ENCODE results near the gene SULT1C2.
A peak's percentile ranks its signal among the peaks of the same experiment; 100 is the strongest.

Gene SULT1C2

DNA sequence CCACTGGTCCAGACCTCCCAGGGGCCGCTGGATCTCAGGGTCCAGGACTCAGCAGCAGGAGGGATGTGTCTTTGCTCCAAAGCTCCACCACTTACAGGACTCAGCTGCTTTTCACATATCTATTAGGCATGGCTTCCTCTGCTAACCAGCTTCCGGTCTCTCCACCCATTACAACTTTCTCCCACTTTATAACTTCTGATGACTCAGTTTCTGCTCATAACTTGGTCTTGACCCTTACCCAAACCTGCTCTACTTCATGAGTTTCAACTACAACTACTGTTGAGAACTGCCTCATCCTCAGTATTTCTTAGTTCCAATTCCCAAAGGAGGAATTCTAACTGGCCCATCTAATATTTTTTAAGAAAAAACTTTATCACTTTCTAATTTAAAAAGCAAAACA, 17.2 kb downstream of the SULT1C2 start:
- Histone ChIP-seq H3F3A (ENCODE audit: low read depth) (no peaks in the 10 kb centered on the region), H3K9me2 (replicated peaks; ENCODE audit: low read depth, low read length) (no peaks in the 10 kb centered on the region)

DNA sequence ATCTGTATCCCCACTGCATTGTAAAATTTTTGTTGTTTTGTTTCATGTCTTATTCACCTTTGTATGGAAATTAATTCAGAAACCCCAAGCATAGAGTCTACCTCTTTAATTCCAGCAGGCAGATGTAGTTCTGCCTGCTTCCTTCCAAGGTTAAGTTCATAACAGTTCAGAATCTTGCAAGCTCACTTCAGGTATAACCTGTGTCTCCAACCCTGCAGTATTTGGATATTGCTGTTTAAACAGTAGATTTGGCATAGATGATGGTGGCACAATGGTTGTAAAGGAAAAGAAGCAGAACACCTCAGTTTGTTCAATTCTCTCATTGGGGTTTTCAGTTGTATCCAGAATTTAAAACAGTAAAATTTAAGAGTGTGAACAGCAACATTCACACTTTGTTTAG, 21.2 kb downstream of the SULT1C2 start:
- no peaks in the 10 kb centered on the region for H3K9me2 ChIP-seq (replicated peaks; ENCODE audit: low read depth, low read length)
- H4K20me1 ChIP-seq (ENCODE audit: insufficient read depth, low read length, poor library complexity, severe bottlenecking): no peaks in the 10 kb centered on the region
- peaks cover 11% of the 10 kb centered on the region for H3K4me1 ChIP-seq (ENCODE audit: insufficient read depth, low read length, poor library complexity, severe bottlenecking)
- H3K4me3 ChIP-seq (ENCODE audit: low read length, poor library complexity, severe bottlenecking): no peak overlapping the region
- H3K9me3 ChIP-seq (ENCODE audit: insufficient read depth, low read depth, low read length): no peaks in the 10 kb centered on the region
- H3K27me3 ChIP-seq (ENCODE audit: insufficient read depth, low read length, poor library complexity, severe bottlenecking): no peaks in the 10 kb centered on the region
- H3K4me2 ChIP-seq (ENCODE audit: low read depth, low read length, poor library complexity, severe bottlenecking): no peak overlapping the region
- no peaks in the 10 kb centered on the region for H3K36me3 ChIP-seq (ENCODE audit: insufficient read depth, low read length)
- no peak overlapping the region for H2AFZ ChIP-seq (ENCODE audit: low read length)
- H3F3A ChIP-seq (ENCODE audit: low read depth): no peaks in the 10 kb centered on the region
- H3K79me2 ChIP-seq (ENCODE audit: insufficient read depth, low read length): no peaks in the 10 kb centered on the region
- H3K9ac ChIP-seq (ENCODE audit: low read depth, low read length, poor library complexity, severe bottlenecking): no peak overlapping the region
- no peak for TF ChIP-seq EZH2phosphoT487 (IDR thresholded peaks at IDR 0.05; ENCODE audit: borderline replicate concordance)
- TF ChIP-seq, protein P1, sequence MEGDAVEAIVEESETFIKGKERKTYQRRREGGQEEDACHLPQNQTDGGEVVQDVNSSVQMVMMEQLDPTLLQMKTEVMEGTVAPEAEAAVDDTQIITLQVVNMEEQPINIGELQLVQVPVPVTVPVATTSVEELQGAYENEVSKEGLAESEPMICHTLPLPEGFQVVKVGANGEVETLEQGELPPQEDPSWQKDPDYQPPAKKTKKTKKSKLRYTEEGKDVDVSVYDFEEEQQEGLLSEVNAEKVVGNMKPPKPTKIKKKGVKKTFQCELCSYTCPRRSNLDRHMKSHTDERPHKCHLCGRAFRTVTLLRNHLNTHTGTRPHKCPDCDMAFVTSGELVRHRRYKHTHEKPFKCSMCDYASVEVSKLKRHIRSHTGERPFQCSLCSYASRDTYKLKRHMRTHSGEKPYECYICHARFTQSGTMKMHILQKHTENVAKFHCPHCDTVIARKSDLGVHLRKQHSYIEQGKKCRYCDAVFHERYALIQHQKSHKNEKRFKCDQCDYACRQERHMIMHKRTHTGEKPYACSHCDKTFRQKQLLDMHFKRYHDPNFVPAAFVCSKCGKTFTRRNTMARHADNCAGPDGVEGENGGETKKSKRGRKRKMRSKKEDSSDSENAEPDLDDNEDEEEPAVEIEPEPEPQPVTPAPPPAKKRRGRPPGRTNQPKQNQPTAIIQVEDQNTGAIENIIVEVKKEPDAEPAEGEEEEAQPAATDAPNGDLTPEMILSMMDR (conservative IDR thresholded peaks at IDR 0.05; ENCODE audit: low read length): no peak

More for the DNA sequence above, 17.2 kb downstream of the SULT1C2 start:
- Histone ChIP-seq H2AFZ (ENCODE audit: low read length) (no peak overlapping the region), H3K36me3 (ENCODE audit: insufficient read depth, low read length) (no peaks in the 10 kb centered on the region), H3K4me3 (ENCODE audit: low read length, poor library complexity, severe bottlenecking) (no peak overlapping the region), H3K4me2 (ENCODE audit: low read depth, low read length, poor library complexity, severe bottlenecking) (peak overlapping the region; percentile 57), H3K4me1 (ENCODE audit: insufficient read depth, low read length, poor library complexity, severe bottlenecking) (peaks cover 18% of the 10 kb centered on the region), H3K79me2 (ENCODE audit: insufficient read depth, low read length) (no peaks in the 10 kb centered on the region), H3K9me3 (ENCODE audit: insufficient read depth, low read depth, low read length) (no peaks in the 10 kb centered on the region), H3K27me3 (ENCODE audit: insufficient read depth, low read length, poor library complexity, severe bottlenecking) (no peaks in the 10 kb centered on the region), H3K9ac (ENCODE audit: low read depth, low read length, poor library complexity, severe bottlenecking) (no peak overlapping the region), H4K20me1 (ENCODE audit: insufficient read depth, low read length, poor library complexity, severe bottlenecking) (no peaks in the 10 kb centered on the region)
- TF ChIP-seq, protein P1 (conservative IDR thresholded peaks at IDR 0.05; ENCODE audit: low read length): no peak

DNA sequence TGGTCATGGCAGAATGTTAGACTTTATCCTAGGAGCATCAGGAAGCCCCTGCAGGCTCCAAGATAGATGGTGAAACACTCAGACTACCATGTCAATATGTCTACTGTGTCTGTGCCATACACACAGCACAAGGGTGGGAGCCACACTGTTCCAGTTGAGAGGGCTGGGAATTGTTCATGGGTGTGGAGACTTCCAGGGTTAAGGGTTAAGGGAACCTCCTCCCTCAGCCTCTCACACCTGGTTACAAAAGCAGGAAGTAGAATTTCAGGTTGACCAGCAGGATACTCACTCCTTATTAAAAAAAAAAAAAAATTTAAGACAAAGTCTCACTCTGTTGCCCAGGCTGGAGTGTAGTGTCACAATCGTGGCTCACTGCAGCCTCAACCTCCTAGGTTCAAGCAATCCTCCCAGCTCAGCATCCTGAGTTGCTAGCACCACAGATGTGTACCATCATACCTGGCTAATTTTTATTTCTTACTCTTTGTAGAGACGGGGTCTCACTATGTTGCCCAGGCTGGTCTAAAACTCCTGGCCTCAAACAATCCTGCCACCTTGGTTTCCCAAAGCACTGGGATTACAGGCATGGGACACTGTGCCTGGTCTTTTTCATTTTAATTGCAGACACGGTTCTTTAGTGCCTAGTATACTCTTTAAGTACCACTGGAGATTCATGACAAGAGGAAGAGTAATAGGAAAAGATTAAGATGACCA, 26.0 kb downstream of the SULT1C2 start:
- Histone ChIP-seq H3K4me3 (ENCODE audit: low read length, poor library complexity, severe bottlenecking) (no peak overlapping the region), H3K36me3 (ENCODE audit: insufficient read depth, low read length) (no peaks in the 10 kb centered on the region), H3K4me2 (ENCODE audit: low read depth, low read length, poor library complexity, severe bottlenecking) (no peak overlapping the region), H4K20me1 (ENCODE audit: insufficient read depth, low read length, poor library complexity, severe bottlenecking) (no peaks in the 10 kb centered on the region), H3K9ac (ENCODE audit: low read depth, low read length, poor library complexity, severe bottlenecking) (no peak overlapping the region), H3K9me2 (replicated peaks; ENCODE audit: low read depth, low read length) (no peaks in the 10 kb centered on the region), H3K27me3 (ENCODE audit: insufficient read depth, low read length, poor library complexity, severe bottlenecking) (no peaks in the 10 kb centered on the region), H2AFZ (ENCODE audit: low read length) (no peak overlapping the region), H3K79me2 (ENCODE audit: insufficient read depth, low read length) (no peaks in the 10 kb centered on the region), H3F3A (ENCODE audit: low read depth) (no peaks in the 10 kb centered on the region), H3K9me3 (ENCODE audit: insufficient read depth, low read depth, low read length) (no peaks in the 10 kb centered on the region), H3K4me1 (ENCODE audit: insufficient read depth, low read length, poor library complexity, severe bottlenecking) (peaks cover 15% of the 10 kb centered on the region)
- TF ChIP-seq, protein P1 (conservative IDR thresholded peaks at IDR 0.05; ENCODE audit: low read length): no peak
- TF ChIP-seq EZH2phosphoT487 (IDR thresholded peaks at IDR 0.05; ENCODE audit: borderline replicate concordance): no peak

Measured in Loucy (cell line).